Neural crest cell (in vitro differentiated cells): ENCODE data around the gene DDX20. TPM values are rescaled to one million over a fixed set of nuclear protein-coding genes. Genes with fewer than 3 reads are reported as not detected.

Source experiments
- DNase-seq: peaks from one replicate; pipeline ENCODE4 v3.0.0; 2021; ENCODE audit warnings: low read depth, mixed read lengths, low spot score
- H3K27ac Mint-ChIP-seq: one replicate; pipeline ENCODE4 v1.8.0; 2021; ENCODE audit warnings: mild to moderate bottlenecking, mixed read lengths; ENCODE audit not compliant: unreplicated experiment
- H3K27me3 Mint-ChIP-seq: 2 replicates; pipeline ENCODE4 v1.8.0; 2021; ENCODE audit warnings: low read depth, mild to moderate bottlenecking, mixed read lengths
- H3K36me3 Mint-ChIP-seq: 2 replicates; pipeline ENCODE4 v1.8.0; 2021; ENCODE audit warnings: low read depth, mild to moderate bottlenecking, mixed read lengths
- H3K4me1 Mint-ChIP-seq: 2 replicates; pipeline ENCODE4 v1.8.0; 2021; ENCODE audit warnings: mixed read lengths
- H3K4me3 Mint-ChIP-seq: one replicate; pipeline ENCODE4 v1.8.0; 2021; ENCODE audit warnings: mild to moderate bottlenecking, mixed read lengths
- H3K9me3 Mint-ChIP-seq: 2 replicates; pipeline ENCODE4 v1.8.0; 2021; ENCODE audit warnings: mixed read lengths
- CTCF ChIP-seq: fragments of 200-600 bp; sonication (generic); conservative IDR thresholded peaks from 2 replicates; pipeline ENCODE4 v1.5.0; 2021; ENCODE audit warnings: antibody characterized with exemption, mild to moderate bottlenecking
- total RNA-seq: library from RNA; stranded (reverse); gene quantifications from 2 replicates; pipeline ENCODE4 v1.2.1, GENCODE V29; 2021

DDX20 gene
- total RNA-seq, 1 donor from 2014 or later = 26.7 TPM

GRCh38 chr1:111775966-111776365, 20.3 kb downstream of the DDX20 start:
- Mint-ChIP-seq H3K4me3 (no peak overlapping the region), H3K9me3 (no peaks in the 10 kb centered on the region), H3K36me3 (peaks cover 4% of the 10 kb centered on the region), H3K4me1 (no peaks in the 10 kb centered on the region), H3K27me3 (peaks cover 4% of the 10 kb centered on the region), H3K27ac (no peak overlapping the region)
- no peak for TF ChIP-seq CTCF
- DNase-seq = no peak

GRCh38 chr1:111776391-111776790, 20.7 kb downstream of the DDX20 start:
- H3K9me3 Mint-ChIP-seq = no peaks in the 10 kb centered on the region
- H3K36me3 Mint-ChIP-seq = peaks cover 4% of the 10 kb centered on the region
- no peak for DNase-seq
- no peaks in the 10 kb centered on the region for H3K4me1 Mint-ChIP-seq
- no peak overlapping the region for H3K27ac Mint-ChIP-seq
- TF ChIP-seq CTCF = no peak
- peaks cover 4% of the 10 kb centered on the region for H3K27me3 Mint-ChIP-seq
- no peak overlapping the region for H3K4me3 Mint-ChIP-seq

GRCh38 chr1:111776861-111777260, 21.2 kb downstream of the DDX20 start:
- peaks cover 4% of the 10 kb centered on the region for H3K36me3 Mint-ChIP-seq
- peaks cover 4% of the 10 kb centered on the region for H3K27me3 Mint-ChIP-seq
- no peak overlapping the region for H3K27ac Mint-ChIP-seq
- no peak overlapping the region for H3K4me3 Mint-ChIP-seq
- TF ChIP-seq CTCF = no peak
- no peak for DNase-seq
- H3K4me1 Mint-ChIP-seq = no peaks in the 10 kb centered on the region
- no peaks in the 10 kb centered on the region for H3K9me3 Mint-ChIP-seq

GRCh38 chr1:111777301-111777700, 21.6 kb downstream of the DDX20 start:
- H3K36me3 Mint-ChIP-seq = peaks cover 4% of the 10 kb centered on the region
- H3K4me1 Mint-ChIP-seq = no peaks in the 10 kb centered on the region
- peaks cover 4% of the 10 kb centered on the region for H3K27me3 Mint-ChIP-seq
- H3K4me3 Mint-ChIP-seq = no peak overlapping the region
- TF ChIP-seq CTCF = no peak
- H3K9me3 Mint-ChIP-seq = no peaks in the 10 kb centered on the region
- no peak for DNase-seq
- H3K27ac Mint-ChIP-seq = peak overlapping the region; percentile 63

- Mint-ChIP-seq H3K36me3 (peaks cover 4% of the 10 kb centered on the region), H3K4me3 (no peak overlapping the region), H3K4me1 (no peaks in the 10 kb centered on the region), H3K9me3 (no peaks in the 10 kb centered on the region), H3K27ac (no peak overlapping the region), H3K27me3 (peaks cover 9% of the 10 kb centered on the region)
- DNase-seq = no peak
- TF ChIP-seq CTCF = no peak
Measured at GRCh38 chr1:111778066-111778465, 22.4 kb downstream of the DDX20 start.
